Activated CD8-positive, alpha-beta T cell treated with anti-CD3 and anti-CD28 coated beads, Interleukin-2, amount 10 ng/mL, durations not matched to agents 7 days and 5 days (primary cell): ENCODE results near the gene MAN2A1. TPM values are rescaled to one million over a fixed set of nuclear protein-coding genes. Genes with fewer than 3 reads are reported as not detected.
"Not testable (repeated sequence)": the region's sequence is repeated elsewhere in the genome, so short reads cannot be mapped to it uniquely, and the experiment has no call there.

ENCODE experiments used
- ATAC-seq: fragments of 150-1000 bp; cut with Tn5 transposase; one replicate; pipeline ENCODE4 v1.10.0; 2021; ENCODE audit warnings: moderate library complexity
- CTCF ChIA-PET: fragments of 350-600 bp; sonication (Branson Sonifier 250); formaldehyde crosslinking; loops from one replicate; lab custom pipeline; 2021; ENCODE audit warnings: antibody characterized with exemption; lab: Charles Lee
- POLR2A ChIA-PET: fragments of 350-600 bp; sonication (Branson Sonifier 250); formaldehyde crosslinking; loops from one replicate; lab custom pipeline; 2021; ENCODE audit warnings: antibody characterized with exemption; lab: Charles Lee
- DNase-seq: peaks from one replicate; pipeline ENCODE4 v3.0.0-alpha.2; 2020
- H3K27ac Mint-ChIP-seq: one replicate; pipeline ENCODE4 v1.8.0; 2021; ENCODE audit warnings: mild to moderate bottlenecking, mixed read lengths
- H3K27me3 Mint-ChIP-seq: one replicate; pipeline ENCODE4 v1.8.0; 2021; ENCODE audit warnings: low read depth, mixed read lengths
- H3K36me3 Mint-ChIP-seq: one replicate; pipeline ENCODE4 v1.8.0; 2021; ENCODE audit warnings: low read depth, mixed read lengths
- H3K4me1 Mint-ChIP-seq: one replicate; pipeline ENCODE4 v1.8.0; 2021; ENCODE audit warnings: low read depth, mixed read lengths
- H3K4me3 Mint-ChIP-seq: one replicate; pipeline ENCODE4 v1.8.0; 2021; ENCODE audit warnings: mild to moderate bottlenecking, mixed read lengths
- H3K9me3 Mint-ChIP-seq: one replicate; pipeline ENCODE4 v1.8.0; 2022; ENCODE audit warnings: mixed read lengths; ENCODE audit not compliant: insufficient read depth
- total RNA-seq, 2 experiments: library from RNA; stranded (reverse); gene quantifications; one replicate each; pipeline ENCODE4 v1.2.3, GENCODE V29; 2021

MAN2A1 gene
- total RNA-seq, 2 experiments from 2014 or later: 26.3 to 28.3 TPM

DNA sequence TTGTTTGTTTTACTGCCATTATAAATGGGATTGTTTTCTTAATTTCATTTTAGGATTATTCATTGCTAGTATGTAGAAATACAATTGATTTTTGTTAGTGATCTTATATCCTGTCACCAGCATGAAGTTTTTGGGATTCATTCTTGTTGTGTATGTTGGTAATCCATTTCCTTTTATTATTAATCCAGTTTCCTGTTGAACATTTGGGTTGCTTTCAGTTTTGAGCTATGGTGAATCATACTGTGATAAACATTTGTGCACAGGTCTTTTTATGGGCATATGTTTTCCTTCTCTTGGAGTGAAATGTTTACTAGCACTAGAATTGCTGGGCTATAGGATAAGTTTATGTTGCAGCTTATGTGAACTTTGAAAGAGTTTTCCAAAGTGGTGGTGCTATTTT is 69.6 kb downstream of the MAN2A1 start:
- DNase-seq (no peak), ATAC-seq (no peak)
- Mint-ChIP-seq H3K9me3 (peaks cover 6% of the 10 kb centered on the region), H3K36me3 (peaks cover 51% of the 10 kb centered on the region), H3K4me3 (no peak overlapping the region), H3K27me3 (no peaks in the 10 kb centered on the region), H3K27ac (peak overlapping the region; percentile 30), H3K4me1 (peaks cover 4% of the 10 kb centered on the region)
- ChIA-PET CTCF (interaction anchor here (0.7 kb wide), 1 partner anchor 51 kb away, joined by 3 read pairs; no protein-coding TSS in a partner anchor), POLR2A (no interaction called here)

DNA sequence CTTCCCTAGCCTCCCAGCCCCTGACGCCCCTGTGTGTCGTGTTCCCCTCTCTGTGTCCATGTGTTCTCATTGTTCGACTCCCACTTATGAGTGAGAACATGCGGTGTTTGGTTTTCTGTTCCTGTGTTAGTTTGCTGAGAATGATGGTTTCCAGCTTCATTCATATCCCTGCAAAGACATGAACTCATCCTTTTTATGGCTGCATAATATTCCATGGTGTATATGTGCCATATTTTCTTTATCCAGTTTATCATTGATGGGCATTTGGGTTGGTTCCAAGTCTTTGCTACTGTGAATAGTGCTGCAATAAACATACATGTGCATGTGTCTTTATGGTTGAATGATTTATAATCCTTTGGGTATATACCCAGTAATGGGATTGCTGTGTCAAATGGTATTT is 70.4 kb downstream of the MAN2A1 start:
- H3K36me3 Mint-ChIP-seq: peaks cover 54% of the 10 kb centered on the region
- DNase-seq, H3K4me1 Mint-ChIP-seq, H3K27ac Mint-ChIP-seq, H3K27me3 Mint-ChIP-seq, H3K9me3 Mint-ChIP-seq, H3K4me3 Mint-ChIP-seq, CTCF ChIA-PET, ATAC-seq, POLR2A ChIA-PET: not testable (repeated sequence)

DNA sequence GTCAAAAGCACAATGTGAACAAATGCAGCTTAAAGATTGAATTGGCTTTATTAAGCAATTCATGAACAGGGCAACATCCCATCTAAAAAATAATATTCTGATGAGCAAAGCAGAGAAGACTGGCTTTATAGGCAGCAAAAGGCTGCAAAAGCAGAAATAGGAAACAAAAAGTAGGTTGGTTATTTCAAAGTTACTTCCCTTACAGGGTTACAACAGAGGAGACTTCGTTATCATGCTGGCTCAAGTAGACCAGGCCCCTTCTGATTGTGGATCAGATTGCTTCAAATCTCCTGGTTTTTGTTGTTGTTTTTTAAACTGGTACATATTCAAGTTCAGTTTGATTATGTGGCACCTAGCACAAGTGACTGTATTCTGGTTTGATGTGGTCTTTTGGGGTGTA is 73.1 kb downstream of the MAN2A1 start:
- Mint-ChIP-seq H3K4me3 (no peak overlapping the region), H3K36me3 (peaks cover 40% of the 10 kb centered on the region), H3K27me3 (no peaks in the 10 kb centered on the region), H3K9me3 (peaks cover 6% of the 10 kb centered on the region), H3K4me1 (peaks cover 4% of the 10 kb centered on the region), H3K27ac (no peak overlapping the region)
- DNase-seq: no peak
- ChIA-PET CTCF (no interaction called here), POLR2A (no interaction called here)
- ATAC-seq: no peak

DNA sequence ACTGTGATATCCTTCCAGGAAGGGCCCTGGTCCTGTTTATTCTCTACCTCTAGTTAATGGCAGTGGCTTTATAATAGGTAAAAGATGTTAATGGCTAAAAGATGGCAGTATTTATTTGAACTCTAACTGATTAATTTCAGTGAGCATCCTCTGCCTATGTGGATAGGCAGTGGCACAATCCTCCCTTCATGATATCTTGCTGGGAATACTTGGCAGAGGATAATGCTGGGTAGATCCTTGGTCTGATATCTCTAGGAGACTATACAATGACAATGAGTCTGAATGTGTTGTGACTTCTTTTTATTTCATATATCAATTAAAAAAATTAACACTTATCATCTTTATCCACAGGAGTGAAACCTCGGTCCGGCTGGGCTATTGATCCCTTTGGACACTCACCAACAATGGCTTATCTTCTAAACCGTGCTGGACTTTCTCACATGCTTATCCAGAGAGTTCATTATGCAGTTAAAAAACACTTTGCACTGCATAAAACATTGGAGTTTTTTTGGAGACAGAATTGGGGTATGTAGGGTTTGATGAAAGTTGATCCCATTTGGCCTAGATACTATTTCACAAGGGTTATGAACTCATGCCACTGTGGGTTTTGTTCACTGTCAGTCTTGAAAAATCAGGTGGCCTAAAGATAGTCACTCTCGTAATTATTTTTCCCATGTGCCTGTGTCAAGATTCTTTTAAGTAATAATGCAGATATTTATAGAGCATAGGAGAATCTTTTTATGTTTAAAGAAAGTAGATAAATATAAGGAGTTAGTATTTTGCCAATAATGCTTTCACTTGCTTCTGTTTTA is 77.7 kb downstream of the MAN2A1 start:
- CTCF ChIA-PET: no interaction called here
- POLR2A ChIA-PET: no interaction called here
- Mint-ChIP-seq H3K27me3 (no peaks in the 10 kb centered on the region), H3K4me3 (no peak overlapping the region), H3K9me3 (no peaks in the 10 kb centered on the region), H3K4me1 (no peaks in the 10 kb centered on the region), H3K27ac (no peak overlapping the region), H3K36me3 (peaks cover 41% of the 10 kb centered on the region)
- no peak for ATAC-seq
- no peak for DNase-seq

DNA sequence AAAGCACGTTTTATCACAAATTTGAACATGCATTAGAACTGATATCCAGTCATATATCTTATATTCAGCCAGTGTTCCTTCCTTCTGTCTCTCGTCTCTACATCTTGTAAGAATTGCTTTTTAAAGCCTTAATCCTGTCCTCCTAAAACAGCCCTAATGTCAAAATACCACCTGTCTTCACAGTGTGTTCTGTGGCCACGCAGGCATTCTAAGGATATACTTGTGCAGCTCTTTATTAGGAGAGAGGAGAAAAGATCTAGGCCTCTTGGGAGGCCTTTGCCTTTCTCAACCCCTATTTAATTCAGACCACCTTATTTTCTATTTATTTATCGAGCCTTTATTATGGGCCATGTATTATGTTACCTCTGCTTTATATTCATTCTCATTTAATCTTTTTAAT is 78.3 kb downstream of the MAN2A1 start:
- no peak for DNase-seq
- Mint-ChIP-seq H3K4me3 (no peak overlapping the region), H3K36me3 (peaks cover 41% of the 10 kb centered on the region), H3K27ac (no peak overlapping the region), H3K9me3 (no peaks in the 10 kb centered on the region), H3K4me1 (no peaks in the 10 kb centered on the region), H3K27me3 (no peaks in the 10 kb centered on the region)
- ATAC-seq: no peak
- ChIA-PET CTCF (no interaction called here), POLR2A (no interaction called here)

DNA sequence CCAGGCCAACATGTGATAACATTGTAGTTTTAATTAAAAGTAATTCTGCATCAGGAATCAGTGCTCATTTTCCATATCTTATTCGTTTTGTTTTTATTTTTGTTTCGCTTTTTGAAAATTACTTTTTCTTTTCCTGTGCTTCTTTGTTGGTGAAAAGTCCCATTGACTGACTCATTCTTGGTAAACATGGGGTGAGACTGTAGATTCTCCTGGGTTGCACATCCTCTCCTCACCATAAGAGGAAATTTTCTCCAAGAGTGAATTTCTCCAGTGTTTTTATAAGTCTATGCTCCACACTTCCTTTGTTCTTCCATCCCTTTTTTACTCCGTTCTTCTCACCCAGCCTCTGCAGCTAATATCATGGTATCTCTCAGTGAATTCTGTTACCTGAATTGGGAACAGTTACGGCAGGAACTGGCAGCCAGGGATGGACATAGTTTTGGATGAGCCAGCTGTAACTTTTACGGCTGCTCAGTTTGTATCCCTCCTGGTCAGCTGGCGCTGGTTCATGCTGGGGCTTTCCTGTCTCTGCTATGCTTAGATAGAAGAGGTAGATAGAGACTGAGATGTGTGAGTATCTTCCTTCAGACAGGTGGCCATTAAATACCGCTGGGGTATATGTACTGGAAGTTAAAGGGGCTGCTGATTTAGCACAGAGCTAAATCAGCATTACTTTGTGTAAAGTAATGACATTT is 80.0 kb downstream of the MAN2A1 start:
- ATAC-seq: no peak
- Mint-ChIP-seq H3K27ac (no peak overlapping the region), H3K9me3 (no peaks in the 10 kb centered on the region), H3K4me1 (no peaks in the 10 kb centered on the region), H3K4me3 (no peak overlapping the region), H3K27me3 (no peaks in the 10 kb centered on the region), H3K36me3 (peaks cover 38% of the 10 kb centered on the region)
- CTCF ChIA-PET: interaction anchor here (0.6 kb wide), 1 partner anchor 271 kb away, joined by 3 read pairs; no protein-coding TSS in a partner anchor
- no peak for DNase-seq
- POLR2A ChIA-PET: interaction anchor here (0.6 to 1.0 kb wide), 3 partner anchors 9 to 1772 kb away, joined by 3 read pairs; no protein-coding TSS in a partner anchor

DNA sequence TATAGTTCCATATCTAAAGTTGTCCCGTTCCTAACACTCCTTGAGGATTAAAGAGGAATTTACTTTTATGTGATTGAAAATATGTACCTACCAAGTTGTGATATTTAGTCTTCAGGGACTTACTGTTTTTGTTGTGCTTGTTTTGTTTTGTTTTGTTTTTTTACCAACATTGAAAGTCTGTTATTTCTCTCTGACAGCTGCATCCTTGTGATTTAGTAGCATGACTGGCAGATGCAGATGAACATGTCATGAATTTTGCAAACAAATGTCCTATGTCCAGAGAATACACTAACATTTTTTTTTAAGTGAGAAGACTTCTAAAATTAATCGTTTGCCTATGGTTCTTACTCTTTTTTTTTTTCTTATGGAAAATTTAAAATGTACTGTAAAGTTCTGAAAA is 85.4 kb downstream of the MAN2A1 start:
- Mint-ChIP-seq H3K4me1 (no peaks in the 10 kb centered on the region), H3K9me3 (no peaks in the 10 kb centered on the region), H3K27me3 (no peaks in the 10 kb centered on the region), H3K36me3 (peaks cover 42% of the 10 kb centered on the region), H3K4me3 (no peak overlapping the region), H3K27ac (no peak overlapping the region)
- CTCF ChIA-PET: no interaction called here
- no peak for DNase-seq
- POLR2A ChIA-PET: no interaction called here
- ATAC-seq: no peak

DNA sequence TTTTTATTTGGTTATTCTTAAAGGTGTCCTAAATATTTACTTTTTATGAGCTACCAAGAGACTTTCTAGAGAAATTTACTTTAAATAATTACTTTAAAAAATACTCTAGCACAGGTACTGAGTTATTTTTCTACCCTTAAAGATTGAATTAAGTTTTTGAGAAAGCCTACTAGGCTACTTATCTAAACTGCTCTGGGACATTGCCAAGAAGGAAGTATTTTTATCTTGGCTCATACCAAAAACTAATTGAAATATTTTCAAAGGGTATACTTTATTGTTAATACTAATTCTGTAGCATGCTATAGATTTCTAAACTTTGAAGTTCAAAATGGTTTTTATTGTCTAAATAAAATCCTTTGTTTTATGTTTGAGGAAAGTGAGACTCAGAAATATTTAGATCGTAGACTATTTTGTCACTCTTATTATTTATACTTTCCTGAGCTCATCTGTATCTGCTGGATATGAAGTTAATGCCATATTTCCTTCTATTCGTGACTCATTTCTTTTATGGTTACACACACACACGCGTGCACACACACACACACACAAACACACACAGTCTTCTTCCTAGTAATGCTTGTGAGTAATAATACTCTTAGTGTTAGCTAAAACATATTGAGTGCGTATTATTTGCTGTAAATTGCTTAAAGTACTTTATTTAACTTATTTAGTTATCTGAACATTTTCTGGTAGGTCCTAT is 89.5 kb downstream of the MAN2A1 start:
- H3K36me3 Mint-ChIP-seq: peaks cover 27% of the 10 kb centered on the region
- H3K27ac Mint-ChIP-seq: no peak overlapping the region
- ATAC-seq (no peak), DNase-seq (no peak)
- H3K4me3 Mint-ChIP-seq: no peak overlapping the region
- CTCF ChIA-PET: no interaction called here
- POLR2A ChIA-PET: interaction anchor here (1.0 kb wide), 1 partner anchor 10 kb away, joined by 3 read pairs; no protein-coding TSS in a partner anchor
- no peaks in the 10 kb centered on the region for H3K27me3 Mint-ChIP-seq
- no peaks in the 10 kb centered on the region for H3K9me3 Mint-ChIP-seq
- no peaks in the 10 kb centered on the region for H3K4me1 Mint-ChIP-seq

DNA sequence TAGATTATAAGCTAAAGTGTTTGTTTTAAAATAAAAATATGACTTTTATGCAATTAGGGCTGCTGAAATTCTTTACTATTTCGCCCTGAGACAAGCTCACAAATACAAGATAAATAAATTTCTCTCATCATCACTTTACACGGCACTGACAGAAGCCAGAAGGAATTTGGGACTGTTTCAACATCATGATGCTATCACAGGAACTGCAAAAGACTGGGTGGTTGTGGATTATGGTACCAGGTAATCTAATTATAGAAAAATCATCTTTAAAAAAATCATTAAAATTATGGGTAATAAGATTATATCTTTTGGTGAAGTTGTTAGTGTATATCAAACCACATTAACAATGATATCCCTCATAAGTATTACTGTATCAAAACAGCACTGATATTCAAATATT is 95.0 kb downstream of the MAN2A1 start:
- H3K4me3 Mint-ChIP-seq: no peak overlapping the region
- no peaks in the 10 kb centered on the region for H3K27me3 Mint-ChIP-seq
- ATAC-seq (no peak), DNase-seq (no peak)
- peaks cover 2% of the 10 kb centered on the region for H3K4me1 Mint-ChIP-seq
- no peaks in the 10 kb centered on the region for H3K9me3 Mint-ChIP-seq
- no peak overlapping the region for H3K27ac Mint-ChIP-seq
- H3K36me3 Mint-ChIP-seq: peaks cover 36% of the 10 kb centered on the region
- ChIA-PET POLR2A (no interaction called here), CTCF (no interaction called here)

DNA sequence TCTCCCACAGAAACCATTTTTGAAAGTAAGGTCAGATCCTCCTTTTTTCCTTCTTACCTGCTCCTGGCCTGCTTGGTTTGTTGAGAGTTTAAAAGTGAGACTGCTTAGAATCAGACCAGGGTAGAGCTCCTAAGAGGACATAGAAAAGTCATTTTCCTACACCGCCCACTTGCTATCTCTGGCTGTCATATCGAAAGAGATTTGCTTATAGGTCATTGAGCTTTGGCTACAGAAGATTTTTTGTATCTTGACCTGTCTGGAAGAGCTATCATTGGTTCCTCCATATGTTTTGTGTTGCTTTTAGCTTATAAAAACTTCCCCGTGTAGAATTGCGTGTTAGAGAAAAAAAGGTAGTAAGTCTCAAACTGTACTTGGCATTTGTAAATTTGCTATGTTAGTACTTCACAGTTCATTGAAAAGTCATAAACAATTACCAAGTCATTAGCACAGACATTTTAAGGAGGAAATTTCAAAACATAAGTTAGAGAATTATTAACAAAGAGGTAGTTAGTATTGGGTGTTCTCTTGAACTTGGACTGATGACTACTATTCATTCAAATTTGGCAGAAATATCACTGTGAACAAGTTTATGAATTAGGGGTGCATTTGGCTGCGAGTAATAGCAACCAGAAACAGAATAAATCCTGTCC is 96.6 kb downstream of the MAN2A1 start:
- no peak for ATAC-seq

DNA sequence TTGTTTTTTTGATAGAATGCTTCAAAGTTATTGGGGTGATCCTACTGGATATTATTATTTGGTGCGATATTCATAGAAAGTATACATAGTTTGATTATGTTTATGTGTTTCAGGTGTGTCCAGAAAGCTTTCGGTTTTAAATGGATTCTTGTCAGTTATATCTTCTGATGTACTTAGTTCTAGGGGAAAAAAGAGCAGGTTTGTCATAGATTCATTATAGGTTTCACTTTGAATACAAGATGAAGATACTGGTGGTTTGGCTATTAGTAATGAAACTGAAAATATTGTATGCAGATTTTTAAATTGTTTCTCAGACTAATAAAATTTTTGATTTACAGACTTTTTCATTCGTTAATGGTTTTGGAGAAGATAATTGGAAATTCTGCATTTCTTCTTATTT is 98.9 kb downstream of the MAN2A1 start:
- H3K4me1 Mint-ChIP-seq: peaks cover 2% of the 10 kb centered on the region
- H3K36me3 Mint-ChIP-seq: peaks cover 59% of the 10 kb centered on the region
- H3K9me3 Mint-ChIP-seq: no peaks in the 10 kb centered on the region
- ATAC-seq (no peak), DNase-seq (no peak)
- POLR2A ChIA-PET: no interaction called here
- CTCF ChIA-PET: no interaction called here
- no peak overlapping the region for H3K4me3 Mint-ChIP-seq
- no peaks in the 10 kb centered on the region for H3K27me3 Mint-ChIP-seq
- no peak overlapping the region for H3K27ac Mint-ChIP-seq

More for the DNA sequence above, 96.6 kb downstream of the MAN2A1 start:
- POLR2A ChIA-PET: no interaction called here
- Mint-ChIP-seq H3K27me3 (no peaks in the 10 kb centered on the region), H3K27ac (no peak overlapping the region), H3K9me3 (no peaks in the 10 kb centered on the region), H3K4me1 (peaks cover 2% of the 10 kb centered on the region), H3K36me3 (peaks cover 37% of the 10 kb centered on the region), H3K4me3 (no peak overlapping the region)
- DNase-seq: no peak
- CTCF ChIA-PET: interaction anchor here (1.1 kb wide), 1 partner anchor 91 kb away, joined by 4 read pairs; no protein-coding TSS in a partner anchor
